SIG-M5 treated with dmso at 0.1 percent for 504 hours (cell line): ENCODE measurements around the gene PRM1.
A peak's percentile ranks its signal among the peaks of the same experiment; 100 is the strongest.
"Not testable (repeated sequence)": the region's sequence is repeated elsewhere in the genome, so short reads cannot be mapped to it uniquely, and the experiment has no call there.

Experiments used
- DNase-seq: peaks from one replicate; lab custom pipeline; 2025; ENCODE audit not compliant: unreplicated experiment; lab: John Stamatoyannopoulos, UW

The PRM1 gene

GRCh38 chr16:11298143-11298900 lies 17.2 kb upstream of the PRM1 start:
- DNase-seq = no peak

DNA sequence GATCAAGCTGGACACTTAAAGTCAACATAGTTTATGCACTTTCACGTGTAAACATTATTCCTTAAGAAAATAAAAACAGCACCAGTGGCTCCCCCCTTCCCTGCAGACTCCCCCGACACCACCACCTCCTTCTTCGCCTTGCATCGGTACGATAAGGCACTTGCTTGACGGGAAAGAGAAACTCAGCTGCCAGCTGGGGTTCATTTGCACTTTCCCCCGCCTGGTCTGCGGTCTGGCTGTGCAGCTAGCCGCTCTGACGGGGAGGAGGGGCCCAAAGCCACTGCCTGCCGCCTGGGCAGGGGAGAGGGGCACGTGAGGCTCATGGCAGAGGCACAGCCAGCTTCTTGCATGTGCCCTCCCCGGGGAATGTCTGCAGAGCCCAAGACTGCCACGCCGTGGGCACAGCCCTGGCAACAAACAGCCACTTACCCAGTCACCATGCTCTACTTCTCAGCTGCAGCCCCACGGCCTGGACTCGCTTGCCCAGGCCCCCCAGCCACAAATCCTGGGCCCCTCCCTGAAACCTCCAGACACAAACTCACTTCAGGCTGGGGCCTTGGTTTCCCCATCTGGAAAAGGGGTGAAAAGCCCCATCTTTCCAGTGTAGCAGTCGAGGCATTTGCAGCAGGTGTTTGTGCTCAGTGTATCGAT lies 16.5 kb upstream of the PRM1 start:
- DNase-seq = peak; percentile 20

DNA sequence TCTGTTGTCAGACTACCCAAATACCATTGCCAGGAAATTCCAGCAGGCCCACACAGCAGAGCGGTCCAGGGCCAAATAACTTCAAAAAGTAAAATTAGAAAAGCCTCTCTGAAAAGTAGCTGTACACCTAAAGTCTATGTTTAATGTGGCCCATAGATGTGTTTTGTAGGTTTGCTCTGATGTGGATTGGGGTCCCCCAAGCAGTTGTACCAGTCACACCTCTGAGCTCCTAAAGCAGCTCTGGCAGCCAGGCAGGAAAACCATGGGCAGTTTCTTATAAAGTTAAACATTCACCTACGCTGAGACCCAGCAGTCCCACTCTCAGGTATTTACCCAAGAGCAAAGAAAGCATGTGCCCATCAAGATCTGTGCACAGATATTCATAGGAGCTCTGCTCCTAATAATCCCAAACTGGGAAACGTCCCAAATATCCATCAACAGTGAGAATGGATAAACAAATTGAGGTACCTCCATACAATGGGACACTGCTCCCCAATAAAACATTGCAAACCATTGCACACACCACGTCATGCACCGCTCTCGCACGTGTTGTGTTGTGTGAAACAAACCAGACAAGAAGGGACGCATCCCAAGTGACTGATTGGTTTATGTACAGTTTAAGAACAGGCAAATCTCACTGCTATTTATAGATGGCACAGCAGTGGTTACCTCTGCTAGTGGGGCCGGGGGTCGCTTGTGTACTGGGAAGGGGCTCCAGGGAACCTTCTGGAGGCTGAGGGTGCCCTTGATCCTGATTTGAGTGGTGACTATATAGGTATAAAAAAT lies 15.8 kb upstream of the PRM1 start:
- no peak for DNase-seq

DNA sequence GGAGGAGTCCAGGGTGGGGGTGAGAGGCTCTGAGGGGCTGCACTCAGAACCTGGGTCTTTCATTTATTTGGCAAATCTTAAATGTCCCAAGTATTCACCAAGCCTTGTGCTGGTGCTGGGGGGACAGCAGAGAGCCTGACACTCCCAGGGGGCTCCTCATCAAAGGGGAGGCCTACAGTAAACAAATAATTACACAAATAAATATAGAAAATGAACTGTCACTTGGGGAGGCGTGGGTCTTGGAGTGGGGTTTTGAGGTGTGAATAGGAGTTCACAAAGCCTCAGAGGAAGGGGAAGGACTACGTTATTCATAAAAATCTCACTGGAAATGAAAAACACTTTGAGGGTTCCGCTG lies 15.2 kb upstream of the PRM1 start:
- DNase-seq = no peak

DNA sequence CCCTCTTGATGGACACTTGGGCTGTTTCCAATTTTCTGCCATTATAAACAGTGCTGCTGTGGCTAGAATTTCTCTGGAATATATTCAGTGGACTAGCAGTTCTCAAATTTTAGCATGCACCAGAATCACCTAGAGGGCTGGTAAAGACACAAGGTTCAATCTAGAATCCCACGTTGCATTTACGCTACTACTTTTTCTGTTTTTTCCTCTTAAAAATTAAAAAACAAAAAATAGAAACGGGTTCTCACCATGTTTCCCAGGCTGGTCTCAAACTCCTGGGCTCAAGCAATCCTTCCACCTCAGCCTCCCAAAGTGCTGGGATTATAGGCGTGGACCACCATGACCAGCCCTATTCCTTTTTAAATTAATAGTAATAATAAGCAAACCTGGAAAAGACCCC lies 14.5 kb upstream of the PRM1 start:
- DNase-seq = no peak

DNA sequence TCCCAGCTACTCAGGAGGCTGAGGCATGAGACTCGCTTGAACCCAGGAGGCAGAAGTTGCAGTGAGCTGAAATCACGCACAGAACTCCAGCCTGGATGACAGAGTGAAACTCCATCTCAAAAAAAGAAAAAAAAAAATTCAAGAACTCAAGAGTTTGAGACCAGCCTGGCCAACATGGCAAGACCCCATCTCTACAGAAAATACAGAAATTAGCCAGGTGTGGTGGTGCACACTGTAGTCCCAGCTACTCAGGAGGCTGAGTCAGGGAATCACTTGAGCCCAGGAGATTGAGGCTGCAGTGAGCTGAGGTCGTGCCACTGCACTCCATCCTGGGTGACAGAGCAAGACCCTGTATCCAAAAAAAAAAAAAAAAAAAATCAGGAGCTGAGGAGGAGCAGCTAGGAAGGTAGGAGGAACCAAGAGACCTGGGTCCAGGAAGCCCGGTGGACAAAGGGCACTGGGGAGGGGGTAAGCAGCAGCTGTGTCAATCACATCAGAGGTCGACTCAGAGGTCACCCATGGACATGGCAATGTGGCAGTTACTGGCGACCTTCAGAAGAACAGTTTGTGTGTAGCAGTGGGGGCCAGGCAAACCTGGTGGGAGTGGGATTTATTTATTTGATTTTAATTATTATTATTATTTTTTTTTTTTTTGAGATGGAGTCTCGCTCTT lies 11.1 kb upstream of the PRM1 start:
- DNase-seq = no peak

DNA sequence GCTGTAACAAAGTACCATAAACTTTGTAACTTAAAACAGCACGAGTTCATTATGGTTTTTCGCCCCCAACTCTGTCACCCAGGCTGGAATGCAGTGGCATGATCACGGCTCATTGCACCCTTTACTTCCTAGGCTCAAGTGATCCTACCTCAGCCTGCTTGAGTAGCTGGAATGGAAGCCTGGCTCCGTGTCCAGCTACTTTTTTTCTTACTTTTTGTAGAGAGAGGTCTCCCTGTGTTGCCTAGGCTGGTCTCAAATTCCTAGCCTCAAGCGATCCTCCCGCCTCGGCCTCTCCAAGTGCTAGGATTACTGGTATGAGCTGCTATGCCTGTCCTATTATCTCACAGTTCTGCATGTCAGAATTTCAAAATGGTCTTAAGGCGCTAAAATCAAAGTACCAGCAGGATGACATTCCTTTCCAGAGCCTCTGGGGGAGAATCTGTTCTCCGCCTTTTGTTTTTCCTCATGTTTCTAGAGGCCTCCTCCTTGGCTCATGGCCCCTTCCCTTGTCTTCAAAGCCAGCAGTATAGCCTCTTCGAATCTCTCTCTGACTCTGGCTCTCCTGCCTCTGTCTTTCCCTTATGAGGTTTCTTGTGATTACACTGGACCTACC lies 10.1 kb upstream of the PRM1 start:
- no peak for DNase-seq

DNA sequence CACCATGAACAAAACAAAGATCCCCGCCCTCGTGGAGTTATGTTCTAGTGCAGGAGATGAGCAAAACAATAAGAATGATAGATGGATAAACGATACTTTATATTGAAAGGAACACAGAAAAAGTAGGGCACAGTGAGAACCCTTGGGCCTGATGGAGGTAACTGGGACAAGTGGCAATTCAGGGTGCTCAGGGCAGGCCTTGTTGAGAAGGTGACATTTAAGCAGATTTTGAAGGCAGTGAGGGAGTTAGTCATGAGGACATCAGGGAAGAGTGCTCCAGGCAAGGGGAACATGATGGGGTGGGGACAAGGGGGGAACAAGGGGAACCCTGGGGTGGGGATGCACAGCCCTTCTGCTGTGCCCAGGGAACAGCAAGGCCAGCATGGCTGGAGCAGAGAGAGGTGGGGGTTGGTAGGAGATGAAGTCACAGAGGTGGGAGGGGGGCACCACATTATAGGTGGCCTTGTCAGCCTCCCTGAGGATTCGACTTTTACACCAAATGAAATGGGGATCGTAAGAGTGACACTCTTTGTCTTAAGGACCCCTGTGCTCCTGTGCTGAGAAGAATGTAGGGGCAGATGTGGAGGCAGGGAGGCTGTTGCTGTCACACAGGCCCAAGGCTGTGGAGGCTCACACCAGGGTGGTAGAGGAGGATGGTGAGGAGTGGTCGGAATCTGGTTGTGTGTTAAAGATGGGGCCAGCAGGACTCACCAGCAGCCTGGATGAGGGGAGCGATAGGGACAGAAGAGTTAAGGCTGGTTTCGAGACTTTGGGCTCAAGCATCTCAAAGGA lies 9.2 kb upstream of the PRM1 start:
- DNase-seq = no peak

- DNase-seq = not testable (repeated sequence)
These were observed 8.6 kb upstream of the PRM1 start for GRCh38 chr16:11289696-11290095.

- no peak for DNase-seq
These were observed 8.1 kb upstream of the PRM1 start for GRCh38 chr16:11289202-11289601.

GRCh38 chr16:11285842-11286241 lies 4.7 kb upstream of the PRM1 start:
- no peak for DNase-seq

DNA sequence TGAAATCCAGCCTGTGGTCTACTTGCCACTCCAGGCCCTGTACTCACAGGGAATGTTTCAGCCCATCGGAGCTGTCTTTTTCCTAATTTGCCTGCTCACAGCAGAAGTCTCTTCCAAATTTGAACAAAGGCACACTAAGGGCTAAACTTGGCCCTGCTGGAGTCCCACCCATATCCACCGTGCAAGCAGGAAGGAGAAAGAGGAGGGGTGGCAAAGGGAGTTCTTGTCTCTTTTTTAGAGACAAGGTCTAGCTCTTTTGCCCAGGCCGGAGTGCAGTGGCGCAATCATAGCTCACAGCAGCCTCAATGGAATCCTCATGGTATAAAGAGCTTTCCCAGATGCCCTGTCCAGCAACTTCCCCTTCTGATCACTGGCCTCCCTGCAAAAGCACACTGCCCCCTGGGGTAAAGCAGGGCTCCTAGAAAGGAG lies 2.7 kb upstream of the PRM1 start:
- DNase-seq = no peak

- DNase-seq = peak; percentile 38
These were observed 2.2 kb downstream of the PRM1 start for GRCh38 chr16:11278681-11279628.

DNA sequence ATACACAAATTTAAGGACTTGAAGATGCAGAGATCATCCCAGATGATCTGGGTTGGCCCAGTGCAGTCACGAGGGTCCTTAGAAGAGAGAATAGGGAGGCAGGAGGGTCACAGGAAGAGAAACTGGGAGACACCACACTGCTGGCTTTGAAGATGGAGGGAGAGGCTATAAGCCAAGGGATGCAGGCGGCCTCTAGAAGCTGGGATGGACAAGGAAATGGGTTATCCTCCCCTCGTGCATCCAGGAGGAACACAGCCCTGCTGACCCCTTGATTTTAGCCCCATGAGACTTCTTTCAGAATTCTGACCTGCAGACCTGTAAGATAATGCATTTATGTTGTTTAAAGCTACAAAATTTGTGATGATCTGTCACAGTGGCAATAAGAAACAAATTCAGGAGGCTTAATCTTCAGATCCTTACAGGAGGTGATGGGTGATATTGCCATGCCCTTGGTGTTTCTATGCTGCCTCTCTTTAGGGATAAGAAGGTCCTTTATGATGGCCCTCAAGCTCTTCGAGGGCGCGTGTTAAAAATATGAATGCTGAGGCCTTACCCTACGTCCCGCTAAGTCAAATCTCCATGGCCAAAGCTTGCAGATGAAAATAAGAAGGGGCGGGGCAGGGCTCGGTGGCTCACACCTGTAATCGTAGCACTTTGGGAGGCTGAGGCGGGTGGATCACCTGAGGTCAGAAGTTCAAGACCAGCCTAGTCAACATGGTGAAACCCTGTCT lies 3.4 kb downstream of the PRM1 start:
- DNase-seq = no peak

DNA sequence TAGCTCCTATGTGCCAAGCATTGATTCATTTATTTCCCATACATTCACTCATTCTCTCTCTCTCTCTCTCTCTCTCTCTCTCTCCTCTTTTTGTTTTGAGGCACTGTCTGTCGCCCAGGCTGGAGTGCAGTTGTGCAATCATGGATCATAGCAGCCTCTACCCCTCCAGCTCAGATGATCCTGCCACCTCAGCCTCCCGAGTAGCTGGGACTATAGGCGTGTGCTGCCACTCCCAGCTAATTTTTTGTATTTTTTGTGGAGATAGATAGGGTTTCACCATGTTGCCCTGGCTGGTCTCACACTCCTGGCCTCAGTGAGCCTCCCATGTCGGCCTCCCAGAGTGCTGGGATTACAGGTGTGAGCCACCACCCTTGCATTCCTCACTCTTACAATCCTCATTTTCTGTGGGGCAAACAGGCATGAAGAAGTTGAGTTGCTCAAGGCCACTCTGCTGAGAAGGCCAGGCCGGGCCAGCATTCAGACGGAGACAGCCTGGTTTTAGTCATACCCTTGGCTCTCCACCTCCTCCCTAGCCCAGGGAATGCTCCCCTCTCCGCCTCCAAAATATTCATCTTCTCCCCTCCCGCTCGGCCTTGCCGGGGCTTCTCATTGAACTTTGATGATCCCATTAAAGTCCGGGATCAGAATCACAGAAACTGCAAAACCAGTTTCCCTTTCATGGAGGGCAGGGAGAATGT lies 4.1 kb downstream of the PRM1 start:
- no peak for DNase-seq

- DNase-seq = no peak
These were observed 4.8 kb downstream of the PRM1 start, which contains the start of gene PRM2 for GRCh38 chr16:11276143-11276895. PRM2 (minus strand) TSS chr16:11276480; CDS start chr16:11276370, 110 bp downstream.

- no peak for DNase-seq
These were observed 6.2 kb downstream of the PRM1 start for GRCh38 chr16:11274964-11275363.
